ENCODE data around the gene RBM47. TPM values are rescaled to one million over a fixed set of nuclear protein-coding genes. Genes with fewer than 3 reads are reported as not detected.

Gene RBM47
- polyA plus RNA-seq, 1 donor from 2014 or later: 1.7 TPM

DNA sequence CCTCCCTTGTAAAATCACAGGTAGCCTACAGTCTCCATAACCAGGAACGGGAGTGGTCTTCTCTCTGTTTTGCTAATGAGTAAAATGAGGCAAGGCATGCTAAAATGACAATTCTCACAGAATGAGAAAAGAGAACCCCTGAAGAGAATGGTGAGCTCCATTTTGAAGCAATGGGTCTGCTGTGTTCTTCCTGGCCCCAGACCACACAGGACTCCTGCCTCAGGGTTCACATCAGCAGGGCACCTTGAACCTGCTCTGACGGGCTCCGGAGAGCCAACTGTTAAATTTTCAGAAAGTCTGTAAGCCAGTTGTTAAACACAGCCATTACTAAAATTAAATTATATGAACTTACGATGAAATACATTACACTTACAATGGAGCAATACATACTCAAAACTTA lies 32.1 kb upstream of the RBM47 start:
- H3K27ac ChIP-seq (ENCODE audit: low read length): no peak overlapping the region
- no peaks in the 10 kb centered on the region for H3K9me2 ChIP-seq (ENCODE audit: insufficient read depth, low read length)
- no peaks in the 10 kb centered on the region for H3K36me3 ChIP-seq (ENCODE audit: insufficient read depth, low read length)

DNA sequence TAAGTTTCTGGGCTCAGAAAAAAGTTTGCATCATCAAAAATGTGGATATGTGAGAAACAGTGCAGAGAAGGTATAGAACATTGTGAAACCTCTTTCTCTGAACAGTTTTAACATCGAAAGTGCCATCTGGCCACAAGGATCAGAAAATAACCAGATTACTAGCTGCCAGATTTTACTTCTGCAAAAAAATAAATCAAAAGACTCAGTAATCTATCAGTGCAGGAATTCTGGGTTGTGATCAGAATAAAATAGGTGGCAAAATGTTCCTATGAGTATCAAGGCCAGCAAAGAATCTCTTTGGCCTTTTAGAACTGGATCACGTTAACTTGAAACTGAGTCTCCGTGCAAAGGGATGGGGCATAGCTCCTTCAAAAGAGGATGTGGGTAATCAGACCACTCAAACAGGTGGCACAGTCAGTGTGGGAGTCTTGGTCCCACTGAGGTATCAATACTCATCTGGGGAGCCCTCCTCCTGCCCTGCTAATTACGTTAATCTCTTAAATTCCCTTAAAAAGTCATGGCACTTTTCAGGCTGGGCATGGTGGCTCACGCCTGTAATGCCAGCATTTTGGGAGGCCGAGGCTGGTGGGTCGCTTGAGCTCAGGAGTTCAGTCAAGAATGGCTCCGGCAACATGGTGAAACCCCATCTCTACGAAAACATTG lies 26.7 kb upstream of the RBM47 start:
- Histone ChIP-seq H4K20me1 (ENCODE audit: insufficient read depth) (no peaks in the 10 kb centered on the region), H3K36me3 (ENCODE audit: insufficient read depth, low read length) (no peaks in the 10 kb centered on the region), H3K4me3 (ENCODE audit: low read length) (no peak overlapping the region), H3K4me2 (ENCODE audit: low read length) (no peak overlapping the region), H3F3A (ENCODE audit: insufficient read depth, low read length, poor library complexity, severe bottlenecking) (no peaks in the 10 kb centered on the region), H3K79me2 (replicated peaks; ENCODE audit: insufficient read depth, low read length) (no peaks in the 10 kb centered on the region), H3K27ac (ENCODE audit: low read length) (no peak overlapping the region), H2AFZ (ENCODE audit: low read depth, low read length) (no peak overlapping the region), H3K27me3 (ENCODE audit: insufficient read depth, low read depth, low read length) (no peaks in the 10 kb centered on the region), H3K9me3 (ENCODE audit: low read length) (no peaks in the 10 kb centered on the region), H3K9me2 (ENCODE audit: insufficient read depth, low read length) (no peaks in the 10 kb centered on the region), H3K9ac (ENCODE audit: low read length) (no peak overlapping the region)
- no peak for TF ChIP-seq MXI1 (conservative IDR thresholded peaks at IDR 0.05; ENCODE audit: poor library complexity, severe bottlenecking)
- TF ChIP-seq REST (IDR thresholded peaks at IDR 0.05; ENCODE audit: borderline replicate concordance): no peak
- TF ChIP-seq POLR2AphosphoS5 (IDR thresholded peaks at IDR 0.05): no peak
- TF ChIP-seq EZH2 (IDR thresholded peaks at IDR 0.05; ENCODE audit: borderline replicate concordance, insufficient read depth, low read length, poor library complexity, severe bottlenecking): no peak
- TF ChIP-seq RAD21 (conservative IDR thresholded peaks at IDR 0.05): no peak
- TF ChIP-seq, protein P1, sequence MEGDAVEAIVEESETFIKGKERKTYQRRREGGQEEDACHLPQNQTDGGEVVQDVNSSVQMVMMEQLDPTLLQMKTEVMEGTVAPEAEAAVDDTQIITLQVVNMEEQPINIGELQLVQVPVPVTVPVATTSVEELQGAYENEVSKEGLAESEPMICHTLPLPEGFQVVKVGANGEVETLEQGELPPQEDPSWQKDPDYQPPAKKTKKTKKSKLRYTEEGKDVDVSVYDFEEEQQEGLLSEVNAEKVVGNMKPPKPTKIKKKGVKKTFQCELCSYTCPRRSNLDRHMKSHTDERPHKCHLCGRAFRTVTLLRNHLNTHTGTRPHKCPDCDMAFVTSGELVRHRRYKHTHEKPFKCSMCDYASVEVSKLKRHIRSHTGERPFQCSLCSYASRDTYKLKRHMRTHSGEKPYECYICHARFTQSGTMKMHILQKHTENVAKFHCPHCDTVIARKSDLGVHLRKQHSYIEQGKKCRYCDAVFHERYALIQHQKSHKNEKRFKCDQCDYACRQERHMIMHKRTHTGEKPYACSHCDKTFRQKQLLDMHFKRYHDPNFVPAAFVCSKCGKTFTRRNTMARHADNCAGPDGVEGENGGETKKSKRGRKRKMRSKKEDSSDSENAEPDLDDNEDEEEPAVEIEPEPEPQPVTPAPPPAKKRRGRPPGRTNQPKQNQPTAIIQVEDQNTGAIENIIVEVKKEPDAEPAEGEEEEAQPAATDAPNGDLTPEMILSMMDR (IDR thresholded peaks at IDR 0.05; ENCODE audit: poor library complexity, severe bottlenecking): no peak
- no peak for TF ChIP-seq EP300 (conservative IDR thresholded peaks at IDR 0.05; ENCODE audit: poor library complexity, severe bottlenecking)
- no peak for TF ChIP-seq SMC3 (conservative IDR thresholded peaks at IDR 0.05; ENCODE audit: poor library complexity)
- TF ChIP-seq TAF1 (IDR thresholded peaks at IDR 0.05; ENCODE audit: low read depth): no peak

More for the DNA sequence above, 32.1 kb upstream of the RBM47 start:
- TF ChIP-seq MXI1 (conservative IDR thresholded peaks at IDR 0.05; ENCODE audit: poor library complexity, severe bottlenecking): no peak
- Histone ChIP-seq H2AFZ (ENCODE audit: low read depth, low read length) (no peak overlapping the region), H3F3A (ENCODE audit: insufficient read depth, low read length, poor library complexity, severe bottlenecking) (no peaks in the 10 kb centered on the region), H3K27me3 (ENCODE audit: insufficient read depth, low read depth, low read length) (no peaks in the 10 kb centered on the region), H3K79me2 (replicated peaks; ENCODE audit: insufficient read depth, low read length) (no peaks in the 10 kb centered on the region), H3K9me3 (ENCODE audit: low read length) (no peaks in the 10 kb centered on the region), H4K20me1 (ENCODE audit: insufficient read depth) (no peaks in the 10 kb centered on the region), H3K4me3 (ENCODE audit: low read length) (no peak overlapping the region), H3K4me2 (ENCODE audit: low read length) (no peak overlapping the region), H3K9ac (ENCODE audit: low read length) (no peak overlapping the region)

All from neural cell (in vitro differentiated cells).